ENCODE measurements around the gene EIF4EBP3. TPM values are rescaled to one million over a fixed set of nuclear protein-coding genes. Genes with fewer than 3 reads are reported as not detected.

Gene EIF4EBP3
- total RNA-seq, 2 experiments from 2014 or later, result 12.7 to 15.1 TPM

GRCh38 chr5:140557136-140557805, 9.8 kb downstream of the EIF4EBP3 start, which contains the start of gene SRA1:
Gene SRA1, minus strand, starts transcription at chr5:140557473. Its CDS starts 21 bp downstream, at chr5:140557452.
- Mint-ChIP-seq H3K9me3 (no peaks in the 10 kb centered on the region), H3K27ac (peak within 1 kb of the TSS; percentile 81), H3K27me3 (no peaks in the 10 kb centered on the region), H3K4me3 (peak within 1 kb of the TSS; percentile 92), H3K36me3 (ENCODE audit: low read depth) (peaks cover 40% of the 10 kb centered on the region), H3K4me1 (ENCODE audit: low read depth) (peaks cover 52% of the 10 kb centered on the region)
- H3K27ac ChIP-seq (ENCODE audit: low read depth in 1 of 2, low read length in 2 of 2), result peak within 1 kb of the TSS; percentile 90 to 94
- intact Hi-C loops (cut with DNase I, micrococcal nuclease), result no loop called here
- DNase-seq (peak; percentile 59 to 91 (median 76)), ATAC-seq (ENCODE audit: poor library complexity) (peak; percentile 81)
- ChIA-PET POLR2A (interaction anchor here (0.9 to 1.4 kb wide), 15 partner anchors 8 to 156 kb away, joined by 3 to 43 read pairs (median 4); partner anchors contain the start of genes ANKHD1, CD14, EIF4EBP3 and IK), CTCF (interaction anchor here (2.4 kb wide), 1 partner anchor 10 kb away, joined by 14 read pairs; the partner anchor contains the start of gene EIF4EBP3)
- TF ChIP-seq CTCF (IDR thresholded peaks at IDR 0.05), result no peak
- H3K27me3 ChIP-seq (ENCODE audit: control insufficient read depth in 1 of 2, insufficient read depth in 2 of 2, low read length in 2 of 2), result no peaks in the 10 kb centered on the region
- peaks cover 20% of the 10 kb centered on the region for H3K36me3 ChIP-seq (ENCODE audit: insufficient read depth, low read length)
- no peaks in the 10 kb centered on the region for H3K9me3 ChIP-seq (ENCODE audit: control insufficient read depth in 1 of 2, insufficient read depth in 1 of 2, low read length in 2 of 2)
- peaks cover 35% of the 10 kb centered on the region for H3K4me1 ChIP-seq (ENCODE audit: insufficient read depth, low read length)
- peak within 1 kb of the TSS; percentile 89 for H3K4me3 ChIP-seq (ENCODE audit: low read length)

- no peak for TF ChIP-seq CTCF (IDR thresholded peaks at IDR 0.05)
- H3K4me1 ChIP-seq (ENCODE audit: insufficient read depth, low read length), result peaks cover 40% of the 10 kb centered on the region
- peak overlapping the region; percentile 81 for H3K27ac Mint-ChIP-seq
- DNase-seq (no peak), ATAC-seq (ENCODE audit: poor library complexity) (no peak)
- no peaks in the 10 kb centered on the region for H3K9me3 Mint-ChIP-seq
- no peaks in the 10 kb centered on the region for H3K27me3 Mint-ChIP-seq
- peak overlapping the region; percentile 92 for H3K4me3 Mint-ChIP-seq
- peaks cover 16% of the 10 kb centered on the region for H3K36me3 ChIP-seq (ENCODE audit: insufficient read depth, low read length)
- peak overlapping the region; percentile 90 to 94 for H3K27ac ChIP-seq (ENCODE audit: low read depth in 1 of 2, low read length in 2 of 2)
- H3K9me3 ChIP-seq (ENCODE audit: control insufficient read depth in 1 of 2, insufficient read depth in 1 of 2, low read length in 2 of 2), result no peaks in the 10 kb centered on the region
- POLR2A ChIA-PET, result interaction anchor here (1.1 to 1.4 kb wide), 8 partner anchors 9 to 153 kb away, joined by 3 to 43 read pairs (median 6); partner anchors contain the start of genes CD14, EIF4EBP3, IK and NDUFA2
- H3K4me1 Mint-ChIP-seq (ENCODE audit: low read depth), result peaks cover 54% of the 10 kb centered on the region
- H3K27me3 ChIP-seq (ENCODE audit: control insufficient read depth in 1 of 2, insufficient read depth in 2 of 2, low read length in 2 of 2), result no peaks in the 10 kb centered on the region
- peaks cover 37% of the 10 kb centered on the region for H3K36me3 Mint-ChIP-seq (ENCODE audit: low read depth)
- CTCF ChIA-PET, result interaction anchor here (1.1 to 2.4 kb wide), 2 partner anchors 10 kb away, joined by 4 to 14 read pairs; partner anchors contain the start of gene EIF4EBP3
- intact Hi-C loops (cut with DNase I, micrococcal nuclease), result no loop called here
- H3K4me3 ChIP-seq (ENCODE audit: low read length), result peak overlapping the region; percentile 89
These were observed 10.5 kb downstream of the EIF4EBP3 start for GRCh38 chr5:140557965-140558364.

- H3K27ac Mint-ChIP-seq, result peak overlapping the region; percentile 81
- Histone ChIP-seq H3K27me3 (ENCODE audit: control insufficient read depth in 1 of 2, insufficient read depth in 2 of 2, low read length in 2 of 2) (no peaks in the 10 kb centered on the region), H3K4me1 (ENCODE audit: insufficient read depth, low read length) (peaks cover 45% of the 10 kb centered on the region), H3K4me3 (ENCODE audit: low read length) (no peak overlapping the region), H3K9me3 (ENCODE audit: control insufficient read depth in 1 of 2, insufficient read depth in 1 of 2, low read length in 2 of 2) (no peaks in the 10 kb centered on the region), H3K36me3 (ENCODE audit: insufficient read depth, low read length) (peaks cover 13% of the 10 kb centered on the region), H3K27ac (ENCODE audit: low read depth in 1 of 2, low read length in 2 of 2) (no peak overlapping the region)
- POLR2A ChIA-PET, result interaction anchor here (8.9 kb wide), 1 partner anchor 11 kb away, joined by 87 read pairs; the partner anchor contains the start of gene EIF4EBP3
- intact Hi-C loops (cut with DNase I, micrococcal nuclease), result no loop called here
- CTCF ChIA-PET, result interaction anchor here (1.1 kb wide), 1 partner anchor 11 kb away, joined by 4 read pairs; the partner anchor contains the start of gene EIF4EBP3
- peak overlapping the region; percentile 92 for H3K4me3 Mint-ChIP-seq
- no peak for ATAC-seq (ENCODE audit: poor library complexity)
- peaks cover 31% of the 10 kb centered on the region for H3K36me3 Mint-ChIP-seq (ENCODE audit: low read depth)
- TF ChIP-seq CTCF (IDR thresholded peaks at IDR 0.05), result no peak
- peak in 1 of 14 experiments; percentile 12 for DNase-seq
- H3K27me3 Mint-ChIP-seq, result no peaks in the 10 kb centered on the region
- H3K9me3 Mint-ChIP-seq, result no peaks in the 10 kb centered on the region
- peaks cover 54% of the 10 kb centered on the region for H3K4me1 Mint-ChIP-seq (ENCODE audit: low read depth)
These were observed 11.1 kb downstream of the EIF4EBP3 start for GRCh38 chr5:140558542-140558941.
